HepG2 (cell line): ENCODE measurements around the gene BCL2L2. TPM values are rescaled to one million over a fixed set of nuclear protein-coding genes. Genes with fewer than 3 reads are reported as not detected.
A peak's percentile ranks its signal among the peaks of the same experiment; 100 is the strongest.

Source experiments
- ARNT2 ChIP-seq: sonication (generic); formaldehyde crosslinking; IDR thresholded peaks from 2 replicates; pipeline ENCODE4 v1.8.0; 2022; ENCODE audit warnings: mild to moderate bottlenecking, low read depth, missing genetic modification reagents, moderate library complexity
- CBX2 ChIP-seq, 2 experiments: fragments of 200-600 bp in 1 of 2; sonication (generic); formaldehyde crosslinking in 1 of 2; IDR thresholded peaks; 2 replicates each; pipeline versions ENCODE4 v1.7.0 to v1.8.1; 2018 to 2022; ENCODE audit warnings: low read depth in 2 of 2, low read length in 1 of 2, mild to moderate bottlenecking in 1 of 2, missing genetic modification reagents in 1 of 2
- GATAD2A ChIP-seq: IDR thresholded peaks from 2 replicates; pipeline ENCODE4 v1.6.1; 2016
- HDAC6 ChIP-seq: fragments of 200-600 bp; sonication (generic); IDR thresholded peaks from 2 replicates; pipeline ENCODE4 v1.7.0; 2017; ENCODE audit warnings: mild to moderate bottlenecking, antibody characterized with exemption, low read length, low read depth
- KAT8 ChIP-seq: IDR thresholded peaks from 2 replicates; pipeline ENCODE4 v1.6.1; 2016; ENCODE audit warnings: missing genetic modification reagents, missing compliant biosample characterization
- KDM3A ChIP-seq: IDR thresholded peaks from 2 replicates; pipeline ENCODE4 v1.6.1; 2018; ENCODE audit warnings: low read depth, missing compliant biosample characterization
- MTA3 ChIP-seq: sonication (generic); formaldehyde crosslinking; IDR thresholded peaks from 2 replicates; pipeline ENCODE4 v1.4.0; 2020; ENCODE audit warnings: missing genetic modification reagents
- MYNN ChIP-seq: sonication (generic); formaldehyde crosslinking; IDR thresholded peaks from 2 replicates; pipeline ENCODE4 v1.4.0; 2020; ENCODE audit warnings: mild to moderate bottlenecking, low read depth, missing genetic modification reagents
- NCOA1 ChIP-seq: sonication (generic); formaldehyde crosslinking; IDR thresholded peaks from 2 replicates; pipeline ENCODE4 v1.9.0; 2021; ENCODE audit warnings: missing genetic modification reagents
- SATB2 ChIP-seq: sonication (generic); formaldehyde crosslinking; IDR thresholded peaks from 2 replicates; pipeline ENCODE4 v1.5.0; 2020; ENCODE audit warnings: missing genetic modification reagents
- SIX1 ChIP-seq: sonication (generic); formaldehyde crosslinking; IDR thresholded peaks from 2 replicates; pipeline ENCODE4 v1.4.0; 2020; ENCODE audit warnings: missing genetic modification reagents, borderline replicate concordance
- TAF15 ChIP-seq: fragments of 200-400 bp; formaldehyde crosslinking; IDR thresholded peaks from one replicate; pipeline ENCODE4 v1.6.1; 2018; ENCODE audit warnings: mild to moderate bottlenecking, low read depth, low read length; ENCODE audit not compliant: poor library complexity, severe bottlenecking
- TCF7 ChIP-seq: sonication (generic); IDR thresholded peaks from 2 replicates; pipeline ENCODE4 v1.6.1; 2016; ENCODE audit warnings: antibody characterized with exemption, low read depth
- TMF1 ChIP-seq: sonication (generic); formaldehyde crosslinking; IDR thresholded peaks from 2 replicates; pipeline ENCODE4 v1.8.1; 2022; ENCODE audit warnings: low read depth, missing genetic modification reagents
- ZFX ChIP-seq: sonication (generic); formaldehyde crosslinking; IDR thresholded peaks from 2 replicates; pipeline ENCODE4 v1.4.0; 2020; ENCODE audit warnings: mild to moderate bottlenecking, low read depth, missing genetic modification reagents, moderate library complexity
- ZNF256 ChIP-seq: sonication (generic); formaldehyde crosslinking; conservative IDR thresholded peaks from 2 replicates; pipeline ENCODE4 v1.4.0; 2020; ENCODE audit warnings: missing genetic modification reagents
- ZNF326 ChIP-seq: sonication (generic); formaldehyde crosslinking; IDR thresholded peaks from 2 replicates; pipeline ENCODE4 v1.4.0; 2020; ENCODE audit warnings: missing genetic modification reagents, borderline replicate concordance
- ZNF33A ChIP-seq: sonication (generic); formaldehyde crosslinking; IDR thresholded peaks from 2 replicates; pipeline ENCODE4 v1.5.1; 2020; ENCODE audit warnings: missing genetic modification reagents, mild to moderate bottlenecking, moderate library complexity, borderline replicate concordance
- ZNF768 ChIP-seq: sonication (generic); formaldehyde crosslinking; IDR thresholded peaks from 2 replicates; pipeline ENCODE4 v1.4.0; 2020; ENCODE audit warnings: missing genetic modification reagents
- ZNF773 ChIP-seq: sonication (generic); formaldehyde crosslinking; IDR thresholded peaks from 2 replicates; pipeline ENCODE4 v1.4.0; 2020; ENCODE audit warnings: missing genetic modification reagents, borderline replicate concordance
- polyA plus RNA-seq, 8 experiments: library from polyadenylated mRNA; depleted of rRNA in 3 of 8; stranded (reverse) in 7 of 8; unstranded in 1 of 8; fragments of >200 nt; fragmentation: Illumina TruSeq in 4 of 8; extraction: Trizol in 4 of 8; gene quantifications; 2 replicates each; pipeline versions ENCODE4 v1.2.1 to v1.2.3, GENCODE V29; 2011 to 2016; ENCODE audit warnings: low read depth in 4 of 8, missing spikeins in 1 of 8, mixed read lengths in 1 of 8; ENCODE audit not compliant: insufficient read depth in 1 of 8
- total RNA-seq, 5 experiments: library from RNA; depleted of rRNA; stranded (reverse); fragments of >200 nt; fragmentation: Illumina TruSeq; extraction: Trizol; gene quantifications; 2 replicates each; pipeline ENCODE4 v1.2.3, GENCODE V29; 2016; ENCODE audit warnings: low read depth in 1 of 5
- TF ChIP-seq, protein P1 (sequence below): sonication (generic); formaldehyde crosslinking; IDR thresholded peaks from 2 replicates; pipeline ENCODE4 v1.4.0; 2020; ENCODE audit warnings: missing genetic modification reagents, borderline replicate concordance
- TF ChIP-seq, protein P2 (sequence below): sonication (generic); formaldehyde crosslinking; conservative IDR thresholded peaks from 2 replicates; pipeline ENCODE4 v1.8.0; 2022; ENCODE audit warnings: mild to moderate bottlenecking, moderate library complexity, missing genetic modification reagents
- TF ChIP-seq, protein P3 (sequence below): IDR thresholded peaks from 2 replicates; pipeline ENCODE4 v1.6.1; 2018; ENCODE audit warnings: missing genetic modification reagents
- TF ChIP-seq, protein P4 (sequence below): sonication (generic); formaldehyde crosslinking; IDR thresholded peaks from 2 replicates; pipeline ENCODE4 v1.4.0; 2020; ENCODE audit warnings: missing genetic modification reagents, mild to moderate bottlenecking, borderline replicate concordance

Gene BCL2L2
- total and polyA plus RNA-seq, 2 of the 13 experiments (the other 11 are each of a cell fraction or from before 2014, with no cell fraction given) = 28.1 to 49.8 TPM

DNA sequence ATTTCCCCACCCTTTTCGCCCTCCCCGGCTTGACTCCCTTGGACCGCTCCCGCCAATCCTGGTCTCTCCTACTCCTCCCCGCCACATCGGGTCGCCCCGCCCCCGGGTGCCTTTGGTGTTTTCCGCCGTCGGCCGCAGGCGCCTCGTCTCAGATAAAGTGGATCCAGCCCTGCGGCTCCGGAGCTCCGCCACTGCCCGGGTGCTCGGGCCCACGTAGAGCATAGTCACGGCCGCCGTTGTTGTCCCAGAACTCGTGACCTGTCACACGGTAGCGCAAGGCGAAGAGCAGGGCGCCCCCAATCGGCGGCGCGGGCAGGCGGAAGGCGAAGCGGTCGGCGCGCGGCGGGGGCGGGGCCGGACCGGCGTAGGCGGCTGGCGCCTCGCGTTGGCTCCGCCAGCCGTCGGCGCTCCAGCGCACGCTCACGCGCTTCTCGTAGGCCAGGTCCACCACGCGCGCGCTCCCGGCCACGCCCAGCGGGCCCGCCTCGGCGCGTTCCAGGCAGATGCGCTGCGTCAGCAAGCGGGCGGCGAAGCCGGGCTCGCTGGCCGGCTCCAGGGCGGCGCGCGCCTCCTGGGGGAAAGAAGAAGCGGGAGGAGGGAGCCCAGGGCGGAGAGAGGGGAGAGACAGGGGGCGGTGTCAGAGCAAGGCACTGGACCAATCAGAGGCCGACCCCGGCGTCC, 5.2 kb upstream of the BCL2L2 start (continued):
- TF ChIP-seq ZFX (CRISPR knock-in tag) = no peak
- peak; percentile 78; the same call in 1 of the 2 replicates for TF ChIP-seq ZNF768 (CRISPR knock-in tag)
- TF ChIP-seq, protein P1, sequence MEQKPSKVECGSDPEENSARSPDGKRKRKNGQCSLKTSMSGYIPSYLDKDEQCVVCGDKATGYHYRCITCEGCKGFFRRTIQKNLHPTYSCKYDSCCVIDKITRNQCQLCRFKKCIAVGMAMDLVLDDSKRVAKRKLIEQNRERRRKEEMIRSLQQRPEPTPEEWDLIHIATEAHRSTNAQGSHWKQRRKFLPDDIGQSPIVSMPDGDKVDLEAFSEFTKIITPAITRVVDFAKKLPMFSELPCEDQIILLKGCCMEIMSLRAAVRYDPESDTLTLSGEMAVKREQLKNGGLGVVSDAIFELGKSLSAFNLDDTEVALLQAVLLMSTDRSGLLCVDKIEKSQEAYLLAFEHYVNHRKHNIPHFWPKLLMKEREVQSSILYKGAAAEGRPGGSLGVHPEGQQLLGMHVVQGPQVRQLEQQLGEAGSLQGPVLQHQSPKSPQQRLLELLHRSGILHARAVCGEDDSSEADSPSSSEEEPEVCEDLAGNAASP (CRISPR knock-in tag) = peak; percentile 81
- TF ChIP-seq ARNT2 (CRISPR knock-in tag) = peak; percentile 96
- no peak for TF ChIP-seq ZNF256 (CRISPR knock-in tag)
- peak; percentile 44; the same call in 1 of the 2 replicates for TF ChIP-seq SIX1 (CRISPR knock-in tag)
- TF ChIP-seq KAT8 (CRISPR knock-in tag) = peak; percentile 89
- peak; percentile 89 for TF ChIP-seq GATAD2A
- no peak for TF ChIP-seq MTA3 (CRISPR knock-in tag)
- peak; percentile 77 for TF ChIP-seq TCF7
- no peak for TF ChIP-seq TAF15
- no peak for TF ChIP-seq ZNF773 (CRISPR knock-in tag)
- TF ChIP-seq MYNN (CRISPR knock-in tag) = peak; percentile 90
- peak; percentile 97 for TF ChIP-seq TMF1 (CRISPR knock-in tag)
- TF ChIP-seq CBX2 (IDR thresholded peaks at IDR 0.05; ENCODE audit: low read depth, low read length) = no peak
- 0 out of 2 replicates have a peak, but pooled peaks have one; percentile 30 for TF ChIP-seq CBX2 (CRISPR knock-in tag; IDR thresholded peaks at IDR 0.05; ENCODE audit: low read depth)
- TF ChIP-seq, protein P2, sequence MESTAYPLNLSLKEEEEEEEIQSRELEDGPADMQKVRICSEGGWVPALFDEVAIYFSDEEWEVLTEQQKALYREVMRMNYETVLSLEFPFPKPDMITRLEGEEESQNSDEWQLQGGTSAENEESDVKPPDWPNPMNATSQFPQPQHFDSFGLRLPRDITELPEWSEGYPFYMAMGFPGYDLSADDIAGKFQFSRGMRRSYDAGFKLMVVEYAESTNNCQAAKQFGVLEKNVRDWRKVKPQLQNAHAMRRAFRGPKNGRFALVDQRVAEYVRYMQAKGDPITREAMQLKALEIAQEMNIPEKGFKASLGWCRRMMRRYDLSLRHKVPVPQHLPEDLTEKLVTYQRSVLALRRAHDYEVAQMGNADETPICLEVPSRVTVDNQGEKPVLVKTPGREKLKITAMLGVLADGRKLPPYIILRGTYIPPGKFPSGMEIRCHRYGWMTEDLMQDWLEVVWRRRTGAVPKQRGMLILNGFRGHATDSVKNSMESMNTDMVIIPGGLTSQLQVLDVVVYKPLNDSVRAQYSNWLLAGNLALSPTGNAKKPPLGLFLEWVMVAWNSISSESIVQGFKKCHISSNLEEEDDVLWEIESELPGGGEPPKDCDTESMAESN (CRISPR knock-in tag) = peak; percentile 18
- TF ChIP-seq KDM3A = peak; percentile 81
- no peak for TF ChIP-seq ZNF326 (CRISPR knock-in tag)
- TF ChIP-seq, protein P3, sequence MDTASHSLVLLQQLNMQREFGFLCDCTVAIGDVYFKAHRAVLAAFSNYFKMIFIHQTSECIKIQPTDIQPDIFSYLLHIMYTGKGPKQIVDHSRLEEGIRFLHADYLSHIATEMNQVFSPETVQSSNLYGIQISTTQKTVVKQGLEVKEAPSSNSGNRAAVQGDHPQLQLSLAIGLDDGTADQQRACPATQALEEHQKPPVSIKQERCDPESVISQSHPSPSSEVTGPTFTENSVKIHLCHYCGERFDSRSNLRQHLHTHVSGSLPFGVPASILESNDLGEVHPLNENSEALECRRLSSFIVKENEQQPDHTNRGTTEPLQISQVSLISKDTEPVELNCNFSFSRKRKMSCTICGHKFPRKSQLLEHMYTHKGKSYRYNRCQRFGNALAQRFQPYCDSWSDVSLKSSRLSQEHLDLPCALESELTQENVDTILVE = peak; percentile 98
- TF ChIP-seq, protein P4, sequence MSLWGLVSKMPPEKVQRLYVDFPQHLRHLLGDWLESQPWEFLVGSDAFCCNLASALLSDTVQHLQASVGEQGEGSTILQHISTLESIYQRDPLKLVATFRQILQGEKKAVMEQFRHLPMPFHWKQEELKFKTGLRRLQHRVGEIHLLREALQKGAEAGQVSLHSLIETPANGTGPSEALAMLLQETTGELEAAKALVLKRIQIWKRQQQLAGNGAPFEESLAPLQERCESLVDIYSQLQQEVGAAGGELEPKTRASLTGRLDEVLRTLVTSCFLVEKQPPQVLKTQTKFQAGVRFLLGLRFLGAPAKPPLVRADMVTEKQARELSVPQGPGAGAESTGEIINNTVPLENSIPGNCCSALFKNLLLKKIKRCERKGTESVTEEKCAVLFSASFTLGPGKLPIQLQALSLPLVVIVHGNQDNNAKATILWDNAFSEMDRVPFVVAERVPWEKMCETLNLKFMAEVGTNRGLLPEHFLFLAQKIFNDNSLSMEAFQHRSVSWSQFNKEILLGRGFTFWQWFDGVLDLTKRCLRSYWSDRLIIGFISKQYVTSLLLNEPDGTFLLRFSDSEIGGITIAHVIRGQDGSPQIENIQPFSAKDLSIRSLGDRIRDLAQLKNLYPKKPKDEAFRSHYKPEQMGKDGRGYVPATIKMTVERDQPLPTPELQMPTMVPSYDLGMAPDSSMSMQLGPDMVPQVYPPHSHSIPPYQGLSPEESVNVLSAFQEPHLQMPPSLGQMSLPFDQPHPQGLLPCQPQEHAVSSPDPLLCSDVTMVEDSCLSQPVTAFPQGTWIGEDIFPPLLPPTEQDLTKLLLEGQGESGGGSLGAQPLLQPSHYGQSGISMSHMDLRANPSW (CRISPR knock-in tag) = no peak
- TF ChIP-seq HDAC6 = no peak
- TF ChIP-seq SATB2 (CRISPR knock-in tag) = peak; percentile 91
- no peak for TF ChIP-seq NCOA1
- no peak for TF ChIP-seq ZNF33A (CRISPR knock-in tag)
